ENCODE results near the gene HACE1.
"Not testable (repeated sequence)": the region's sequence is repeated elsewhere in the genome, so short reads cannot be mapped to it uniquely, and the experiment has no call there.

Gene HACE1

DNA sequence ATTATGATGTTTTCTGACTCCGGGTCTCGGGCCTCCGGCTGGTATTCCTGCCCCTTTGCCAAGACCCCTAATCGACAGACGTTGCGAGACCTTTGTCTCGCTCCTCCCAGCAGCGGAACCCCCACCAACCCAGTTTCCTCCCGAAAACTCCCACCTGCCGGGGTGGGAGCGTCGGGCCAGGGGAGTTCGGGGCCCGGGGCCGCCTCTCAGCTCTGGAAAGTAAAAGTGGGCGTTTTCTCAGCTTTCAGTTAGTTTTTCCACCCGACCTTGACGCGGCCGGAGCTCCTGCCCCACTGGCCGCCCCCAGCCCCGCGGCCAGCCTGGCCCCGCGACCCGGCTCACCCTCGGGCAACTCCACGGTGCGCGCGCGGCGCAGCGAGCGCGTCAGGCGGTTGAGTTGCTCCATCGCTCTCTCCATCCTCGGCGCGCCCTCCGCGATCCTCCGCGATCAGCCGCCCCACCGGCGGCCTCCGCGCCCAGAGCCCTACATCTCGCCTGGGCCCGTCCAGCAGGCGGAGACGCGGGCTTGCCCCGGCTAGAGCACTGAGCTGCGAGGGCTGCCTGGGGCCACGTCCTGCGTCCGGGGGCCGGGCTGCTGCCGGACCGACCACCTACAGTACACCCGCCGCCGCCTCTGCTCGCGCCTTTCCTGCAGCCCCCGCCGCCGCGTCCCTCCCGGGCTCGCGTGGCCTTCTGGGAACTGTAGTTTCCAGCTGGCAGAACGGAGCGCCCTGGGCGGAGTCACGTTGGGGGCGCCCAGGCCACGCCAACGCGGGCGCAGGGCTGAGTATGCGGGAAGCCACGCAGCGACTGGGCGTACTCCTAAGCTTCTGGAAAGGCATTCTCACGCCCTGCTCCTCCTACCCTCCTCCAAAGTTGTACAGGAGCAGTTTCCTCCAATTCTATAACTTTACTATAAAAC lies at the start of gene HACE1:
TSS of gene HACE1 (minus strand) at position 695 of the 922 bp plus-strand sequence. CDS start at position 418, 277 bp downstream.
- FAIRE-seq = peak; percentile 97
- DNase-seq (ENCODE audit: insufficient read length, low spot score) = peak; percentile 86

DNA sequence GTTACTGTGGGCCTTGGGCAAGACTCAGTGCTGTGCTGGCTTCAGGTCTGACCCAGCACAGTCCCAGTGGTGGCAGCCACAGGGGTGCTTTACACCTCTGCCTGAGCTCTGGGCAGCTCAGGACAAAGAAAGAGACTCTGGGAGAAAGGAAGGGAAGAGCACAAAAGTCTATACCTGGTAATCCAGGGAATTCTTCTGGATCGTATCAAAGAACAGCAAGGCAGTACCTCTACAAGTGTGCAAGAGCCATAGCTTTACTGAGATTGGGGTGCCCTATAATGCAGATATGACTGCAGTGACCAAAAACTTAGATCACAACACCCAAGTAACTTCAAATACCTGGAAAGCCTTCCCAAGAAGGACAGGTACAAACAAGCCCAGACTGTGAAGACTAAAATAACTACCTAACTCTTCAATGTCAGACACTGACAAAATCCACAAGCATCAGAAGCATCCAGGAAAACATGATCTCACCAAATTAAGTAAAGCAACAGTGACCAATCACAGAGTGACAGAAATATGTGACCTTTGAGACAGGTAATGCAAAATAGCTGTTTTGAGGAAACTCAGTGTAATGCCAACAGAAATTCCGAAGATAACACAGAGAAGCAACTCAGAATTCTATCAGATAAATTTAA lies 49.3 kb upstream of the HACE1 start:
- DNase-seq (ENCODE audit: insufficient read length, low spot score) (no peak), FAIRE-seq (no peak)

DNA sequence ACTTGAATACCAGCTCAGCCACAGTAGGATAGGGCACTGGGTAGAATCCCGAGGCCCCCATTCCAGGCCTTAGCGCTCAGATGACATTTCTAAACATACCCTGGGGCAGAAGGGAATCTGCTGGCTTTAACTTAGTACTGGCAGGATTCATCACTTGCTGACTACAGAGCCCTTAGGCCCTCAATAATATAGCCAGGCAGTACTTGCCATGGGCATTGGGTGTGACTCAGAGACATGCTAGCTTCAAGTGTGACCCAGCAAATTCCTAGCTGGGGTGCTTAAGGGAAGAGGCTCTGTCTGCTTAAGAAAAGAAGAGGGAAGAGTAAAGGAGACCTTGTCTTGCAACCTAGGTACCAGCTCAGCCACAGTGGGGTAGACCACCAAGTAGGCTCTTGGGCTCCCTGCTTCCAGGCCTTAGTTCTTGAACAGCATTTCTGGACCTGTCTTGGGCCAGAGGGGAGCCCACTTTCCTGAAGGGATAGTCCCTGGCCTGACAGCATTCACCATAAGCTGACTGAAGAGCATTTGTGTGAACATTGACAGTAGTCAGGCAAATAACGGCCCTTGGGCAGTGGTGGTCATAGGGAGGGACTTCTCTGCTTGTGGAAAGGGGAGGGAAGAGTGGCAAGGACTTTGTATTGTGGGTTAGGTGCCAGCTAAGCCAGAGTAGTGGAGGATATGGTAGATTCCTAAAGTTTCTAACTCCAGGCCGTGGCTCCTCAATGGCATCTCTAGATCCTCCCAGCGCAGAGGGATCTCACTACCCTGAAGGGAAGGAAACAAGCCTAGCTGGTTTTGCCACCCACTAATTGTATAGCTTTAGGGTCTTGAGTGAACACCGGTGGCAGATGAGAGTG lies 48.5 kb upstream of the HACE1 start:
- DNase-seq (ENCODE audit: insufficient read length, low spot score) = no peak
- FAIRE-seq = no peak

DNA sequence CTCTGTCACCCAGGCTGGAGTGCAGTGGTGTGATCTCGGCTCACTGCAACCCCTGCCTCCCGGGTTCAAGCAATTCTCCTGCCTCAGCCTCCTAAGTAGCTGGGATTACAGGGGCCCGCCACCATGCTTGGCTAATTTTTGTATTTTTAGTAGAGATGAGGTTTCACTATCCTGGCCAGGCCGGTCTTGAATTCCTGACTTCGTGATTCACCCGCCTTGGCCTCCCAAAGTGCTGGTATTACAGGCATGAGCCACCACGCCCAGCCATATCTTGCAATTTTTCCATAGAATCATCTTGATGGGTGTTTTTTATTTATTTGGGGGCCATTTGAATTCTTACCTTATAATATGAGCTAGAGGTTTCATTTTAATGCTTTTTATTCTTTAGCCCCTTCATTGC lies 39.2 kb upstream of the HACE1 start:
- not testable (repeated sequence) for FAIRE-seq; DNase-seq (ENCODE audit: insufficient read length, low spot score)

- FAIRE-seq (no peak), DNase-seq (ENCODE audit: insufficient read length, low spot score) (no peak)
Measured at GRCh38 chr6:104896914-104897313, 37.2 kb upstream of the HACE1 start.

GRCh38 chr6:104888066-104888465 lies 28.3 kb upstream of the HACE1 start:
- DNase-seq (ENCODE audit: insufficient read length, low spot score) (no peak), FAIRE-seq (no peak)

DNA sequence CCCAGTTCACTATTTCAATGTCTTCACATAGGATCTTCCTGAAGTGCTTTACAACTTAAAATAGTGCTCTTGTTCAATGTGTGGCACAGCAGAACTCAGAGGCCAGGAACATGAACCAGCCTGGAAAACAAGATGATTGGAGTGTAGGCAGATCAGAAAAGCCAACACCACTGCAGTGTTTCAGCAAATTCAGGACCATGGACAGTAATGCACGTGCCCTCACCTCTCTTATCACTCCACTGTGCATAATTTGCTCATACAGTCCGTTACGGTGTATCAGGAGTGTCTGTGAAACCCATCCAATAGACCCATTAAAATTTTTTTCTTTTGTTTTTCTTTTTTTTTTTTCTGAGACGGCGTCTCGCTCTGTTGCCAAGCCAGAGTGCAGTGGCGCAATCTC lies 27.6 kb upstream of the HACE1 start:
- FAIRE-seq (no peak), DNase-seq (ENCODE audit: insufficient read length, low spot score) (no peak)

- no peak for DNase-seq (ENCODE audit: insufficient read length, low spot score)
- FAIRE-seq = no peak
Measured at GRCh38 chr6:104885518-104886043, 25.9 kb upstream of the HACE1 start.

DNA sequence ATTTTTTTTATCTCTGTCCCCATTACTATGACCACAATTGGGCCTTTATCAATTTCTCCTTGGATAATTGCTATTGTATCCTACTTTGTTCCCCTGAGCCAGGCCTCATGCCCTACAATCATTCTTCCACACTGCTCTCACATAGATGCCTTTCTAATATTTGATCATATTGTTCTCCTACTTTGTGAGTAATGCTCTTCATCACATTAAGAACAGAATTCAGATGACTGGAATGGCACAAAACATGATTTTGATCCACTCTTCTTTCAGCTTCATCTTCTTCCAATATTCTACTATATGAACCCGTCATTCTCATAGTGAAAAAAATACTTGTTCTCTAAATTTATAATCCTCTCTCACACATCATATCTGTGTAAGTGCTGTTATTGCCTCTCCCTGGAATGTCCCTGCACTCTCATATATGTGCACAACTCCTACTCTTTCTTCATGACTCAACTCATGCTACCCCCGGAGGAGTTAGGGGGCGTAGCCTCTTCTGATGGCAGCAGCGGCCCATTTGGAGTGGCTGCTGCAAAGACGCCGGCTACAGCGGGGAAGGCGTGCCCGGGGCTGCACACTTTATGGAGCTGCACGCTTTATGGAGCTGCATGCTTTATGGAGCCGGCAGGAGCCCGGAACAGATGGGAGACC lies 25.3 kb upstream of the HACE1 start:
- FAIRE-seq = no peak
- no peak for DNase-seq (ENCODE audit: insufficient read length, low spot score)

GRCh38 chr6:104881964-104882668 lies 22.4 kb upstream of the HACE1 start:
- DNase-seq (ENCODE audit: insufficient read length, low spot score) = no peak
- no peak for FAIRE-seq

GRCh38 chr6:104862456-104862855 lies 2.7 kb upstream of the HACE1 start:
- FAIRE-seq (no peak), DNase-seq (ENCODE audit: insufficient read length, low spot score) (no peak)

- FAIRE-seq = no peak
- no peak for DNase-seq (ENCODE audit: insufficient read length, low spot score)
Measured at GRCh38 chr6:104860221-104860620, 502 bp upstream of the HACE1 start.

- FAIRE-seq (no peak), DNase-seq (ENCODE audit: insufficient read length, low spot score) (no peak)
Measured at GRCh38 chr6:104858642-104859041, 1.1 kb downstream of the HACE1 start.

DNA sequence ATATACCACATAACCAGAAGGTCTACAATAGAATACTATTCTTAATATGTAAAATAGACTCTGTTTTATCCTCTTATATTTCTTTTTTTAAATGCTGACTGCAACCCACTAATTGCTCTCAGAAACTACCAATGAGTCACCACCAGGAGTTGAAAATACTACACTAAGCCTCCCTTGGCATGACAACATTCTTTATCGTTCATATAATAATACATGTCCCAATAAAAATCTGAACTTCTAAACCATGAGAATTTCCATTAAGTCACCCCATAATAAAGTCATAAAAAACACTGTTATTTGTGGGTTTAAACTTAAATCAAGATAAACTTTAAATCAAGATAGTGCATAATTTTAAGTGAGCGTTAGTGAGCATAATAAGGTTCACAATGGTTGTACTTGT lies 4.2 kb downstream of the HACE1 start:
- FAIRE-seq (no peak), DNase-seq (ENCODE audit: insufficient read length, low spot score) (no peak)

GRCh38 chr6:104847721-104848120 lies 12.0 kb downstream of the HACE1 start:
- not testable (repeated sequence) for DNase-seq (ENCODE audit: insufficient read length, low spot score); FAIRE-seq

GRCh38 chr6:104843229-104843628 lies 16.5 kb downstream of the HACE1 start:
- DNase-seq (ENCODE audit: insufficient read length, low spot score) = no peak
- FAIRE-seq = no peak

GRCh38 chr6:104837158-104837557 lies 22.6 kb downstream of the HACE1 start:
- FAIRE-seq (no peak), DNase-seq (ENCODE audit: insufficient read length, low spot score) (no peak)

GRCh38 chr6:104836479-104837020 lies 23.2 kb downstream of the HACE1 start:
- FAIRE-seq; DNase-seq (ENCODE audit: insufficient read length, low spot score): not testable (repeated sequence)

- FAIRE-seq (no peak), DNase-seq (ENCODE audit: insufficient read length, low spot score) (no peak)
Measured at GRCh38 chr6:104835782-104836181, 23.9 kb downstream of the HACE1 start.
